Smooth muscle cell of the brain vasculature (primary cell): ENCODE measurements around the gene CYP17A1.
"Not testable (repeated sequence)": the region's sequence is repeated elsewhere in the genome, so short reads cannot be mapped to it uniquely, and the experiment has no call there.

Experiments
- DNase-seq: peaks from one replicate; pipeline ENCODE4 v3.0.0-alpha.2; 2012; ENCODE audit warnings: low read depth, low spot score

CYP17A1 gene

GRCh38 chr10:102835007-102835482 lies 2.2 kb downstream of the CYP17A1 start:
- DNase-seq: no peak

- DNase-seq: no peak
These were observed 3.1 kb downstream of the CYP17A1 start for GRCh38 chr10:102834143-102834542.

- DNase-seq: no peak
These were observed 4.2 kb downstream of the CYP17A1 start for GRCh38 chr10:102832987-102833386.

- no peak for DNase-seq
These were observed 5.0 kb downstream of the CYP17A1 start for GRCh38 chr10:102832248-102832647.

- no peak for DNase-seq
These were observed 5.7 kb downstream of the CYP17A1 start for GRCh38 chr10:102831322-102832071.

- DNase-seq: no peak
These were observed 9.6 kb downstream of the CYP17A1 start for GRCh38 chr10:102827597-102827975.

GRCh38 chr10:102826148-102826796 lies 10.9 kb downstream of the CYP17A1 start:
- no peak for DNase-seq

GRCh38 chr10:102824664-102825063 lies 12.5 kb downstream of the CYP17A1 start:
- no peak for DNase-seq

GRCh38 chr10:102822222-102822621 lies 15.0 kb downstream of the CYP17A1 start:
- DNase-seq: no peak

- DNase-seq: not testable (repeated sequence)
These were observed 17.2 kb downstream of the CYP17A1 start for GRCh38 chr10:102820008-102820407.

GRCh38 chr10:102819054-102819453 lies 18.2 kb downstream of the CYP17A1 start:
- DNase-seq: no peak

GRCh38 chr10:102817175-102817574 lies 20.0 kb downstream of the CYP17A1 start:
- DNase-seq: no peak

- DNase-seq: peak; percentile 74
These were observed 21.2 kb downstream of the CYP17A1 start for GRCh38 chr10:102815790-102816549.

- DNase-seq: no peak
These were observed 22.1 kb downstream of the CYP17A1 start for GRCh38 chr10:102814873-102815661.

GRCh38 chr10:102814453-102814871 lies 22.8 kb downstream of the CYP17A1 start:
- DNase-seq: peak; percentile 47

GRCh38 chr10:102813734-102814452 lies 23.3 kb downstream of the CYP17A1 start:
- DNase-seq: no peak

- DNase-seq: no peak
These were observed 24.1 kb downstream of the CYP17A1 start for GRCh38 chr10:102813017-102813541.

GRCh38 chr10:102812231-102812876 lies 24.9 kb downstream of the CYP17A1 start:
- no peak for DNase-seq

- no peak for DNase-seq
These were observed 25.9 kb downstream of the CYP17A1 start for GRCh38 chr10:102811346-102811745.

- DNase-seq: no peak
These were observed 28.8 kb downstream of the CYP17A1 start for GRCh38 chr10:102808380-102808779.
